ENCODE results near the gene GBP7.

The GBP7 gene

GRCh38 chr1:89114662-89115061 lies 61.1 kb downstream of the GBP7 start:
- no peak for DNase-seq (ENCODE audit: low read depth)

- DNase-seq (ENCODE audit: low read depth): no peak
Observed at GRCh38 chr1:89112871-89113613, 62.8 kb downstream of the GBP7 start.

GRCh38 chr1:89104687-89105086 lies 71.1 kb downstream of the GBP7 start:
- DNase-seq (ENCODE audit: low read depth): no peak

GRCh38 chr1:89104147-89104546 lies 71.7 kb downstream of the GBP7 start:
- DNase-seq (ENCODE audit: low read depth): no peak

GRCh38 chr1:89102021-89102420 lies 73.8 kb downstream of the GBP7 start:
- DNase-seq (ENCODE audit: low read depth): no peak

DNA sequence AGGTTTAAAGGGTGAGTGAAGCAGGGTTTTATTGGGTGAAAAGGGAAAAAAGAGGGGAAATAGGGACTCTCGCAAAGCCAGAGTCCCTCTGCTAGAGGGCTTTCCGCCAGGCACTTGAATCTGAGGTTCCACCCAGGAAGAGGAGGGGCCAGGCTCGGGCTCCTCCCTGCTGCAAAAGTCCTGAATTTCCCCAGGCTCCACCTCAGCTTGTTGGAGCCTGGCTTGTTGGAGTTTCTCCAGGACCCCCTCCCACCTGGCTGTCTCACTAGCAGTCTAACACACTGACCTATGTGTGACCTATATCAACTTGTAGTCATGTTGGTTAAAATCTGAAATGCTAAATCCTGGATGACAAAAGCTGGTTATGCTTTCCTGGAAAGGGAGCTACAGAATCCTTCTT lies 75.4 kb downstream of the GBP7 start:
- no peak for DNase-seq (ENCODE audit: low read depth)

DNA sequence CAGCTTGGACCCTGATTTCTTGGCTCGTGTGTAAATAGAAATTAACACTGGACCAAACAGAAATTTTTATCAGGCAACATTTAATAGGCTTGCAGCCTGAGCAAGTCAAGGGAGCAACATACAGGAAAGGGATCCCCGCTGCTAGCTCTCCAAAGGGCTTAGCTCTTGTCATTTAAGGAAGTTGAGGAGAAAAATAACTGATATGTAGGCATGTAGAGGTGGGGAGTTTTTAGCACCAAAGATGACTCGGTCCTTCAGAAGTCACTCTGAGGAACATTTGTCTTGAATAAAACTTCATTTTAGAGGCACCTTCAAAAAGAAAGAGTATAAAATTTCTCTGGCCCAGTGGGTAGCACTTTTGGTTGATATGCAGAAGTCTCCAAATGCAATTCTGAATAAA lies 76.9 kb downstream of the GBP7 start:
- no peak for DNase-seq (ENCODE audit: low read depth)

- DNase-seq (ENCODE audit: low read depth): no peak
Observed at GRCh38 chr1:89095737-89096136, 80.1 kb downstream of the GBP7 start.

GRCh38 chr1:89089962-89090361 lies 85.8 kb downstream of the GBP7 start:
- DNase-seq (ENCODE audit: low read depth): no peak

DNA sequence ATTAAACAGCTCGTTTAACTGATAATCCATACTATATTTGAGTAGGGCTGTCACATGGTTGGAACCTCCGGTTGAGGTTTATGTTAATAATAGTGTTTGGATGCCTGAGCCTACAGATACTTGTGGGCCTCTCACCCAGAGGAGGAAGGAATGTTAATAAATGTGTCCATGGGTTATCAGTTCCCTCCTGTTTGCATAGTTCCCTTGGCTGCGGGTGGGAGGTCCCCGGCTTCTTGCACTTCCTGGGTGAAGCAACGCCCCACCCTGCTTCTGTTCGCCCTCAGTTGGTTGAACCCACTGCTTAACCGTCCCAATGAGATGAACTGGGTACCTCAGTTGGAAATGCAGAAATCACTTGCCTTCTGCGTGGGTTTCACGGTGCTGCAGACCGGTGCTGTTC lies 87.2 kb downstream of the GBP7 start:
- DNase-seq (ENCODE audit: low read depth): no peak

GRCh38 chr1:89087241-89087640 lies 88.6 kb downstream of the GBP7 start:
- DNase-seq (ENCODE audit: low read depth): no peak

- no peak for DNase-seq (ENCODE audit: low read depth)
Observed at GRCh38 chr1:89085781-89086180, 90.0 kb downstream of the GBP7 start.
